GM18861 (cell line): Measurements from ENCODE around the gene PLCH1.

Experiments used
- ATAC-seq: cut with Tn5 transposase; IDR thresholded peaks from one replicate; pipeline ENCODE4 v1.9.1; 2021; ENCODE audit not compliant: unreplicated experiment

PLCH1 gene

DNA sequence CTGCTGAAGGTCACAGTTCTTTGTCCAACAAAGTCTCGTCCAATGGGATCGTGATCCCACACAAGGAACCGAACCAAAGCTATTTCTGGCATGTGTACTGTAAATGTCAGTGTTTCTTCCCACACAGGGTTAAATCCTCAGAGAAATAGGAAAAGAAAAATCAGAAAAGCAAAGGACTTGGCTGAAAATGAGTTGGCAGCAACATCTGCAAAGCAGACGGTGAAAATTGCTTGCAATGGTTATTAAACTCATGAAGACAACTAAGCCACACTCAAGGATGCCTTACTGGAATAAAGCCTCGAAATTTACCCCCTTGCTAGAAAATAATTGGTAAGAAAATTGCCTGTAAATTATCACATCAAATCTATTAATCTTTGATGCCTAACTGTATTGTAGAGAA, 256.2 kb downstream of the PLCH1 start:
- ATAC-seq, result no peak

DNA sequence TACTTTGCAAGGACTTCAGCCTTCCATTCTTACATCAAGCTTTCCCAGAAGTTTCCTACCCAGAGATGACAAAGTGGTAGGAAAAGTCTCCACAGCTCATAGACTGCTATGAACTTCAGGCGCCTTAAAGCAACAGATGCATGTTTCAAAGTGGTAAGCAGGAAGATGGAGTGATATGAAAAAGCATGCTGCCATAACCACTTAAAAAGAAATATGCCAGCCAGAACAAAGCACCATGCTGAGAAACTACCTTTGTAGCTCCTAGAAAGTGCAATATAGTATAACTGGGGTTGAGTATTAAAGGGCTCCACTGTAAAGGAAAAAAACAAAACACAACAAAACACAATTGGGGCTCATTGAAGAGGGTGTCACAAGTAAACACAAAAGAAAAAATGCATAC, 259.0 kb downstream of the PLCH1 start:
- ATAC-seq, result no peak

DNA sequence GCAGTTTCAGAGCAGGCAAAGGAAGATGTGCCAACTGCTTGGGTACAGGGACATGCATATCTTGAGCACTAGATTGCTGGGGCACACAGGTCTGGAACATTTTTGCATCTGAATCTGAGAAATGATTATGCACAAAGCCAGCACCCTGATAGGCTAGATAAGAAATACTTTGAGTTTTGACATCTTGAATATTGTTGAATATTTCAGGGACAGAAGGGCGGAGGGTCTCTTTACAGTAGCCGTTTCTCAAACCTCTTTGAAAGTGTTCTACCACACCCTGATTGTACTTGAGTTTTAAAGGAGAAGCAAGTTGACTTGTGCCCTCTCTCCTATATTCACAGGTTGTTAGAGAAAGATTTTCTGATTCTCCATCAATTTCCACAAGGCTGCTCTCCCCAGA, 263.3 kb downstream of the PLCH1 start:
- no peak for ATAC-seq

DNA sequence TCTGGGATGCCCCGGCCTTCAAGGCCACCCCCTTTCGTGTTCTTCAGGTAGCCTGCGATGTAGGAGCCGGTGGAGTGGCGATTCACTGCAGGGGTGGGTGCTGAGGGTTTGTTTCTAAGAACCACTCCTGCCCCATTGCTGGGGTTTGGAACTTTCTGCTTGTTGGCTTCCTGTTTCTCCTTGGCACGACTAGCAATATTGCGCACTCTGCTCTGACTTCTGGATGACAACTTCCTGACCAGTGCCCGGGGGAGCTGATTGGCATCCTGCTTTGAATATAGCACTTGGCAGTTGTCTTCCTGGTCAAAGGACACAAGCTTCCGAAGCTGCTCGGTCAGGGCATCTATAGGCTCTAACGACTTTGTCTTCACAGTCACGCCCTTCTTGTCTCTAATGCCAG, 263.8 kb downstream of the PLCH1 start:
- no peak for ATAC-seq

DNA sequence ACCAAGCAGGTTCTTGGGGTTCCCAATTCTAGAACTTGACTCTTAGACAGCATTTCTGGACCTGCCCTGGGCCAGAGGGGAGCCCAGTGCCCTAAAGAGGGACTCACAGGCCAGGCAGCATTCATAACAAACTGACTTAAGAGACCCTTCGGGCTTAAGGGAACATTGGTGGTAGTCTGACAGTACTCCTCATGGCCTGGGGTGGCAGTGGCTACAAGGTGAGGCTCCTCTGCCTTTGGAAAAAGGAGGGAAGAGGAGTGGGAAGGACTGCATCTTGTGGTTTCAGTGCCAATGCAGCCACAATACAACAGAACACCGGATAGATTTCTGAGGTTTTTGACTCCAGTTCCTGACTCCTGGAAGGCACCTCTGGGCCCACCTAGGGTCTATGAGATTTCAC, 279.2 kb downstream of the PLCH1 start:
- no peak for ATAC-seq

DNA sequence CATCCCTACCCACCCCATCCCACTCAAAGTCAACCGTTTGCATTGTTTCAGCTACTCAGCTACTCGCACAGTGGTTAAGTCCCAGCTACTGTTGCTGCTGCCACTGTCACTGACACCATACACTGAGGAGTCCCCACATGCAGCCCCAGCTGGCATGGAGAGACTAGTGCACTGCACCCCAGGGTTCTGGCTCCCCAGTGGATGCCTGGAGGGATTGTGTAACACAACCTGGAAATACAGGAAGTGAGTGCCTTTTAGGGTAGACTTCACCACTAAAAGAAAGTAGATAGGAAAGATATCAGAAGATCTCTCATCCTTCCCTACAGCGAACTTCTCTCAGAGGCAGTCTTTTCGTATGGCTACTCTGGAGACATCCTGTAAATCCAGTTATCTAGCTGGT, 282.2 kb downstream of the PLCH1 start:
- ATAC-seq, result no peak

DNA sequence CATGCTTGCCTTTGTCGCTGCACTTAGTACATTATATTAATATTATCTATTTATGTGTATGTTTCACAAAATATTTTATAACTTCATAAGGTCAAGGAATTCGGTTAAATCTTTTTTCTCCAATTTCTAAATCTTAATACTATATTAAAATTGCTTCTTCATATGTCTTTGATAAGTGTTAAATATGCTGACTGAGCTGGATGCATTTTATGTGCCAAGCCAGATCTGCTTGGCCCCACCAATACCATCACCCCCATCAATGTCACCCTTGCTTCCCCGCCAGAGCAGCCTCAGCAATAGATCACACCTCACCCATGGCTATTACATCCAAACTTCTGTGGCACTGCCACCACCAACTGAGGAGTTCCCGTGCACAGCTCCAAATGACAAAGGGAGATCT, 287.3 kb downstream of the PLCH1 start:
- no peak for ATAC-seq

DNA sequence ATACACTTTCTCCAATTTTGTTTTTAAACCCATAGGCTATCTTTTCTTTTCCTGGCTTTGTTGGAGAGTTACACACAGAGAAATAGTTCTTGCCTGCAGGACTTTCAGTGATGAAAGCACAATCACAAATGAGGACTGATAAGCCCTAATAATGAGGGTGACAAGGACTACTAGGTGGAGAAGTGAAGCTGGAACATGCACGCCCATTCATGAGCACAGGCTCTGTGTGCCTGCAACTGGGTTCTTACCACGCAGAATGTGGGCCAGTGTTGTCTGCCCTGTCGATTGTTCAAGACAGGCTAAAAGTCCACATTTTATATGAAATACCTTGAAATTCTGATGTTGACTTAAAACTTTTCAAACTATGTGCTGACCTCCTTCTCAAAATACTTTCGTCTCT, 289.1 kb downstream of the PLCH1 start:
- ATAC-seq, result no peak

DNA sequence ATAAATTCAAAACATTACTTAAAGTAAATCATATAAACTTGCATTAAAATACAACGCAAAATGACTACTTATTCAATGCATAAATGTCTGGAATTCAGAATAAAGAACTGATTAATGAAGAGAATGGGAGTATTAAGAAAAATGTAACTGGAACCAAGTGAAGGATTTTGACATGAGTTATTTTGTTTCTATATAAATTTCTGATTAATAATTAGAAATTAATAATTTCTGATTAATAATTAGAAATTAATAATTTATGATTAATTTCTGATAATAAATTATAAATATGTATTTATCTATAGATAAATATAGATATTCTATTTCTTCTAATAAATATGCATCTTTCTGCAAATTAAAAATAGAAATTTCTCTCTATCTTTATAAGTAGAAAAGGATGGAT, 291.4 kb downstream of the PLCH1 start:
- ATAC-seq, result no peak

DNA sequence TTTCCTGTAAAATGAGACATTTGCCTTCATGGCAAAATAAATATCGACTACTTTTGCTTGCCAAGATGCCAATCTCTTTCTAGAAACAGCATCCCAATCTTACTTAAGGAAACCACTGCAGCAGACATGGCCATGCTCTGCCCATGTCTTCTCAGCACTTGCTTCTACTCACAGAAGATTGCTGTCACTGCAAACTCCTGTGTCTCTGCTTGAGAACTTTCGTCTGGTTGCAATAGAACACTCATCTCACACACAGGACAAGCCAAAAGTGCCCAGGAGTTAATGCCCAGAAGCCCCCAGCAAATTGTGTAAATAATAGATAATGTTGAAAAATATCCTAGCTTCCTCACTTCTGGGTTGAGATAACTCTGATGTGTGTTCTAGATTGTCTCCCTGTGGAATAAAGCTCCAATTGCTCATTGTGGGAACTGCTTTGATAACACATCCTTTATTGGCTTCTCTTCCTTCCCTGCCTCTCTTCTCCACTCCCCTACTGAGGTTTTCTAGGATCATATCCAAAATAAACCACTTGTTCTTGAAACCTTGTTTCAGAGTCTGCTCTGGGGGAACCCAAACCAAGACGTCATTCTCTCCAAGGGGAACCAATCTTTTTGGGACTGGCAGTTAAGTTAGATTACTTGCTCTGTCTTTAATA, 295.1 kb downstream of the PLCH1 start:
- no peak for ATAC-seq

DNA sequence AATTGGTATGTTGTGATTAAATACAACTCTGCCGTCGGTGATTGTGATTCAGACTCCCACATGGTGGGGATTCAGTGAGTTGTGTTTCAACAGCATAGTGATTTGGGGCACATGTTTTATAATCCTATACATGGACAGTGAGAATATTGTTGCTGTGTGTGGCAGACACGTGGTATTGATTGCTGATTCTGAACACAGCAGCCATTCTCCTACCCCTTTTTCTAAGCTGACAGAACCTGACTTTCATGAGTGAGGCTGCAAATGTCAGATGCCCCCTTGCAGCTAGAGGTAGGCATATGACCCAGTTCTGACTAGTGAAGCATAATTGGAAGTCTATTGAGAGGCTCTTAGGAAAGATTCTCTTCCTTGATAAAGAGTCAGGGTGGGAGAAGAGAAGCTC, 296.3 kb downstream of the PLCH1 start:
- ATAC-seq, result no peak

DNA sequence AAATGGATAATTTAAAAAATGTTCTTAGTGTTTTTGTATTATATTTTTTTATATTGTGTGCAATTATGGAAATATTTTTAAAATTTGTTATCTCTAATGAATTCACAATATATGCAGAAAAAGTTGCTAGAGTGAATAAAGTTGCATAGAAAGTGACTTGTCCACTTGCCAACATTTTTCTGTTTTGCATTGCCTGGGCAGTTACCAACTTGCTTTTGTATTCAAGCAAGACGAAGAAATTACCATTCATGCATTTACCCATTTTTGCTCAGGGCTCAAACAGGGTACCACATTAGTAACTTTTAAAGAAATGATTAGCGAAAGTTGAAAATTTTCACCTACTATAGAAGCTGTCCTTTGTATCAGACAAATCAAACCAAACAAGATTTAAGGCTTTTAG, 298.5 kb downstream of the PLCH1 start:
- ATAC-seq, result no peak

DNA sequence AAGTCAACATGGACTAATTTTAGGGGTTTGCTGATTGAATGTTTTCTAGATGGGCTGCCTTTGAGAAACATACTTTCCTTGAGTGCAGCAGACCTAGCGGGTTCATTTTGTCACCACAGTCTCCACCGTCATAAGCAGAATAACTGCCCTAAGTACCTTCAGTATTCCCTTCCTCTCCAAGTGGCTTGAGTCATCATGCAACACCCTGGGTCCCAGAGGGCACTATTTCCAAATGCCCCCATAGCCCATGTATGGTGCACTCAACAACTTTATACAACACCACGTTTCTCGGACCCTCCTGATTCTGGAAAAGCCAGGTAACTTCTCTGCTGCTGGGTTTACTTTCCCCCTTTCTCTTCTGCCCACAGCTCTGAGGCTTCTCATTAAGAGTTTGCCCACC, 300.1 kb downstream of the PLCH1 start:
- ATAC-seq, result no peak

DNA sequence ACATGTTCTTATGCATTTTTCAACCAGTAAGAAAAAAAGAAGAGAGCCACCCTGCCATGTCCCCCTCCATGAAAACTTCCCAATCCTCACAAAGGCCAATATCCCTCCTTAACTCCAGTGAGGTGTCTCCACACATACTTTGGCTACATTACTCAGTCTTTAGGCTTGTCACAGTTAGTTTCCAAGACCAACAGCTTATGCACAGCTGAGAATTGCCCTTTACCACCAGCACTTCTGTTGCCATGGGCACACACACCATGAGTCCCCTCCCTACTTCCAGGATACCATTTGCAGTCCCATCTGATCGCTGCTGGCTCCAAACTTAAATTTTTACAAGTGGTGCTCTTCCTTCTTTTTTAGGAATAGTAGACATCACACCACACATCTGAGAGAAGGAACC, 301.1 kb downstream of the PLCH1 start:
- no peak for ATAC-seq

DNA sequence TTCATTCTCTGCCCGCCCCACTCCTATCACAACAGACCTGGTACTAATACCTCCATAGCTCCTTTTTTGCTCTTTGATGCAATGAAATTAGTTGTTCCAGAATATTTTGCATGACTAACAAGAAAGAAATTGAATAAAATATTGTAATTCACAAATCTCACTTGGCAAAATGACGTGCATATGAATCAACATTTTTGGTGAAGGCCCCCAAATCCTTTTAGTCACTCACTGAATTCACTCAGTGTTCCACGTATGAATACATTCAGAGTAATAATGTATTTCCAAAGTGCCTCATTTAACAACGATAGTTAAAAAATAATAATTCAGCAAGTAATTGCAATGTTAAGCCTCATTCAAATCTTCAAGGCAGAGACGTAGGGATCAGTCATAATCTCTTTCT, 302.8 kb downstream of the PLCH1 start:
- ATAC-seq, result no peak

DNA sequence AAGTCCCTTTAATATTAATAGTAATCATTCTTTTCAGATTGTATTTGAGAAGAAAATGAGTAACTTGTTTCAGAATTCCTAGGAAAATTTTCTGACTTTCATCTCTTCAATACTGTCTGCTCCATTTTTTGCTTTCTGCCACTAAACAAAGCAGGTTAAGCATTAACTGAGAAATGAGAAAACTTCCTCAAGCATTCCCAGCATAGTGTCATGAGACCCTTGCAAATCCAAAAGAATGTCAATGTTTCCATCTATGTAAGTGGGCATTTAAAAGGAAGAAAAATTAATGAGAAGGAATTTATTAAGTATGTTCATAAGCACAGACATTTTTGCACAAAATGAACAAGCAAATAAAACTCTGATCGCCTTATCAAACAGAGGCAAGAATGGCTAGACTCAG, 303.4 kb downstream of the PLCH1 start:
- ATAC-seq, result no peak

DNA sequence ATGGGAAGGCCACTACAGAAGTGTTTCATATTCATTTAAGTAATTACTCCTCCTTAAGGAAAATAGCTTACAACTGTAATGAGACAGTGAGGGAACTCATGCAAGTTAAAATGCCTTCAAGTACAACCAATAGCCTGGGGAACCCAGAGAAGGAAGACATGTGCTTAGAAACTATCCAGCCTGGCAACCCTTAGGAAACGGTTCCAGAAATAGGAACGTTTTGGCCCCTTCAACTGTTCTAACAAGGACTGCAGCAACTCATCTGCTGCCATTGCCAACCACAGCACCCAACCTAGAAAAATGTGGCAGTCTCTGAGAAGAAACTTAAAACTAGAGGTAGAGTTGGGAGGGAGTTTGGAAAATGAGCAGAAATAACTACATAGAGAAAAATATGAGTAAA, 303.8 kb downstream of the PLCH1 start:
- no peak for ATAC-seq

DNA sequence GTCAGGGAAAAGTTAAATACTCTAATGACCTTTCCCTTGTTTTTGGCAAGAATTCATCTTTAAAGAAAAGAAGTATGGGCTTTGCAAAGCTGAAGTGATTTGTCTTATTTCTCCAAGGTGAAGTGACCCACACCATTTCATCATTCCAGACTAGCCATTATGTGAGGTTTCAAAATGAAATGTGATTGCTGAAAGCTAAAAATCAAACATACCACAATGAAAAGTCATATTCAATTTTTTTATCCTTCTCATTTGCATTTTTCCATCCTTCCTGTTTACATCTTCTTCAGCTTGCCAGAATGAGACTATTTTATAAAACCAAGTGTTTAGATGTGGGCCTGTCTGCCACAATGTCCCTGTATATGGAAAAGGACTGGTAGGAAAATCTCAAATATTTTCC, 309.1 kb downstream of the PLCH1 start:
- ATAC-seq, result no peak

DNA sequence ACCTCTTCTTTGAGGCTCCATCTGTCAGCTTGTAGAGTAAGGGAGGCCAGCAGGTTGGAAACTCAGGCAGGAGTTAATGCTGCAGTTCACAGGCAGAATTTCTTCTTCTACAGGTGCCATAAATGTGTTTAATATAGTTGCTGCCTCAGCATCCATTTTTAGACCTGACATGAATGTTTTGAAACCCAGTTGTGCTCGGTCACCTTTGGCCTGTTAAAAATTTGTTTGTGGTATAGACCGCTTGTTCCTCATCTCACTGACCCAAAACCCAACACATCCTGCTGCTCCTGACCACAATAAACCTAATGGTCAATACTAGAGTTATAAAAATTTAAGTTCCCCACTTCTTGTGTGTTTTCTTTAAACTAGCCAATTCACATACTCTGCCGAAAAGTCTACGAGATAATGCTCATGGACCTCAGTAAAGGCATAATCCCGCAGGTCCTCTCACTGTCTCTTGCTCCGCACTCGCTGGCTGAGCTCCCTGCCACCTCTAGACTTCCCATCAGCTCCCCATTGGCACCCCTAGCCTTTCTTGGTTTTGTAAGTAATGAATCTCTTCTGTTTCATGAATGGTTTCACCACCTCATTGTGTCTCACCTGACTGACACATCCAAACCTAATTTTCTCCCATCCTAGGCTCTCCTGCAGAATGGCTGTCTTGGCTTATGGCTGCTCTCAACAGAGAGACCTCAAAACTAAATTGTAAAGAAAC, 312.9 kb downstream of the PLCH1 start:
- no peak for ATAC-seq

DNA sequence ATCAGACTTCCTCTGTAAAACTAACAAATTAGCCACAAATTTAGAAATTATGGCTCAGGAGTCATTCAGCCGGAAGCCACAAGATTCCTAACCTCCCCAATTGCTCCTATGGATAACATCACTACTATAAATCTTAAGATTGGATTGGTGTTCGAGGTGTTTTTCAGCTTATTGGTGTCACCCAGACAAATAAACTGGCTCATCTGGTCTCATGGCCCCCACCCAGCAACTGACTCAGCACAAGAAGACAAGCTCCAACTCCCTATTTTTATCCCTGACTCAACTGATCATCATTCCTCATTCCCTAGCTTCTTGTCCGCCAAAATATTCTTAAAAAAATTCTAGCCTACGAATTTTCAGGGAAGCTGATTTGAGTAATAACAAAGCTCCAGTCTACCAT, 316.3 kb downstream of the PLCH1 start:
- ATAC-seq, result no peak

DNA sequence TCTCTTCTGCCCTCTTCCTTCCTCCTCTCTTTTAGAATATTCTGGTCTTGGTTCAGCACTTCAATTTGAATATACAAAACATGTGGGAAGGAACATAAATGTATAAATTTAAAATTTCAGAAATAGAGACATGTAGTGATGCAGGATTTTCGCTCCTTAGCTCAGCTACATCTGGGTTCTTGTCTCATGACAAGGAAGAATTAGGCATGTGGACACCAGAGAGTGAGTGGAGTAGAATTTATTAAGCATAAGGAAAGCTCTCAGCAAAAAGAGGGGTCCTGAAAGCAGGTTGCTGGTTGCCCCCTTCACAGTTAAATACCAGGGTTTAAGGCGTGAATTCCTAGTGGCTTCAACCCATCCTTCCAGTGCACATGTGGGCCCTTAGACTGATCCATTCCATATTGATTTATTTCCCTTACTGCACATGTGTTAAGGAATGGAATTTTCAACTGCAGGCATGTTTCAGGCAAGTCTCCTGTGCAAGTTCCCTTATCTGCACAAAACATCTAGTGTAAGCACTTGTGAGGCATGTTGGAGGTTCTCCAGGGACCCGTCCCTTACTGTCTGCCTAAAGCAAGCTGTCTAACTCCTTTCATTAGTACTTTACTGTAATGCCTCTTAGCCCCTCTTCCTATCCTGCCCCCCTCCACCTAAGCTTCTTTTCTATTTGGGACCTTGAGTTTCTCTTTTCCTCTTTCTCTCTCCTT, 318.2 kb downstream of the PLCH1 start:
- no peak for ATAC-seq

DNA sequence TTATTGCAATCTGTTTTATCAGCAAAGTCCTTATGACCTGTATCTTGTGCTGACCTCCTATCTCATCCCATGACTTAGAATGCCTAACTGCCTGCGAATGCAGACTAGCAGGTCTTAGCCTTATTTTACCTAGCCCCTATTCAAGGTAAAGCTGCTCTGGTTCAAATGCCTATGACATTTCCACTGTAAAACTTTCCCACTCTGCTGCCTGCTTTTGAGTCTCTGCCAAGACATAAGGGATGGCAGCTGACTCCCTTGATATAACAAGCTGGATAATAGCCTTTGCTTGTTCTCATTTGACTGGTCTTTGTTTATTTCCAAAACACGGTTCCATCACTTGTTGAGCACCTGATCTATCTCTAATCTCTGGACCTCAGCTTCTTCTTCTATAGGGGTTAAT, 319.5 kb downstream of the PLCH1 start:
- no peak for ATAC-seq
